ENCODE measurements around the gene DCHS1. TPM values are rescaled to one million over a fixed set of nuclear protein-coding genes. Genes with fewer than 3 reads are reported as not detected.

DCHS1 gene
- total and polyA plus RNA-seq, 9 of the 15 experiments (the other 6 are each of a cell fraction or from before 2014, with no cell fraction given): 0.04 to 0.49 (median 0.14) TPM; not detected in 2

- TF ChIP-seq RREB1 (CRISPR knock-in tag; IDR thresholded peaks at IDR 0.05): no peak
- no peak for TF ChIP-seq ZBTB40 (IDR thresholded peaks at IDR 0.05)
- no peak for TF ChIP-seq ZBTB40 (CRISPR knock-in tag; IDR thresholded peaks at IDR 0.05)
- TF ChIP-seq ZNF197 (CRISPR knock-in tag; IDR thresholded peaks at IDR 0.05; ENCODE audit: low read depth): no peak
- no peak for TF ChIP-seq JUN (IDR thresholded peaks at IDR 0.05; ENCODE audit: borderline replicate concordance, low read depth, low read length)
- no peak for TF ChIP-seq JUN (CRISPR knock-in tag; IDR thresholded peaks at IDR 0.05; ENCODE audit: borderline replicate concordance)
- no peak for TF ChIP-seq POLR2AphosphoS5 (IDR thresholded peaks at IDR 0.05; ENCODE audit: control insufficient read depth, insufficient read depth, low read depth, low read length)
- TF ChIP-seq HES1 (IDR thresholded peaks at IDR 0.05; ENCODE audit: low read depth): no peak
- no peak for TF ChIP-seq HCFC1 (IDR thresholded peaks at IDR 0.05; ENCODE audit: low read depth, low read length)
- TF ChIP-seq NCOA6 (IDR thresholded peaks at IDR 0.05): no peak
- no peak for TF ChIP-seq SUPT5H (IDR thresholded peaks at IDR 0.05)
- TF ChIP-seq ZNF384 (IDR thresholded peaks at IDR 0.05; ENCODE audit: low read depth, low read length): no peak
Observed at GRCh38 chr11:6635082-6635932, 20.3 kb downstream of the DCHS1 start (continued).

All from K562 (cell line).